ENCODE data around the gene ATAT1.

- TF ChIP-seq CTCF (IDR thresholded peaks at IDR 0.05) (no peak), POLR2A (IDR thresholded peaks at IDR 0.05) (peak in 1 of 2 donors; percentile 5)
Observed at GRCh38 chr6:30612687-30613248, 13.9 kb upstream of the ATAT1 start.
